PC-9 (cell line): ENCODE results near the gene ASTN2. TPM values are rescaled to one million over a fixed set of nuclear protein-coding genes. Genes with fewer than 3 reads are reported as not detected.
A peak's percentile ranks its signal among the peaks of the same experiment; 100 is the strongest.

ENCODE experiments used
- BruUV-seq: library from RNA; stranded (reverse); fragments of 400-500 nt; replicated peaks from 2 replicates; lab custom pipeline; 2021; lab: Mats Ljungman, UMichigan
- CTCF ChIA-PET: fragments of 300-600 bp; sonication (Branson Sonifier 250); formaldehyde crosslinking; loops from one replicate; lab custom pipeline; 2022; ENCODE audit warnings: antibody characterized with exemption; lab: Charles Lee
- POLR2A ChIA-PET: fragments of 300-600 bp; sonication (Branson Sonifier 250); formaldehyde crosslinking; loops from one replicate; lab custom pipeline; 2022; ENCODE audit warnings: antibody characterized with exemption; ENCODE audit not compliant: unreplicated experiment; lab: Charles Lee
- DNase-seq, 2 experiments: peaks; one replicate each; pipeline versions ENCODE4 v3.0.0 to v3.0.0-alpha.2; 2015 to 2022; ENCODE audit warnings: mixed read lengths in 1 of 2
- H2AFZ ChIP-seq: fragments of 200-600 bp; sonication (generic); 2 replicates; pipeline ENCODE4 v1.8.1; 2017; ENCODE audit warnings: antibody characterized with exemption
- H3F3A ChIP-seq: fragments of 200-600 bp; sonication (generic); 2 replicates; pipeline ENCODE4 v1.8.1; 2017; ENCODE audit warnings: antibody characterized with exemption, mild to moderate bottlenecking, low read depth; ENCODE audit not compliant: insufficient read depth
- H3K27ac ChIP-seq: fragments of 200-600 bp; sonication (generic); 2 replicates; pipeline ENCODE4 v1.6.1; 2016; ENCODE audit warnings: mixed run types
- H3K27me3 ChIP-seq: fragments of 200-600 bp; sonication (generic); 2 replicates; pipeline ENCODE4 v1.6.1; 2016; ENCODE audit warnings: low read depth, mixed run types; ENCODE audit not compliant: insufficient read depth
- H3K36me3 ChIP-seq: fragments of 200-600 bp; sonication (generic); 2 replicates; pipeline ENCODE4 v1.6.1; 2016; ENCODE audit warnings: low read depth, mixed run types
- H3K4me1 ChIP-seq: fragments of 200-600 bp; sonication (generic); replicated peaks from 2 replicates; pipeline ENCODE4 v1.6.1; 2016; ENCODE audit warnings: mixed run types; ENCODE audit not compliant: insufficient read depth
- H3K4me2 ChIP-seq: fragments of 200-600 bp; sonication (generic); 2 replicates; pipeline ENCODE4 v1.6.1; 2017; ENCODE audit warnings: mixed run types
- H3K4me3 ChIP-seq: fragments of 200-600 bp; sonication (generic); 2 replicates; pipeline ENCODE4 v1.6.1; 2016; ENCODE audit warnings: mixed run types
- H3K79me2 ChIP-seq: fragments of 200-600 bp; sonication (generic); 2 replicates; pipeline ENCODE4 v1.6.1; 2017; ENCODE audit warnings: low read depth, mixed run types
- H3K9me2 ChIP-seq: fragments of 200-600 bp; sonication (generic); 2 replicates; pipeline ENCODE4 v1.8.1; 2017; ENCODE audit warnings: mild to moderate bottlenecking; ENCODE audit not compliant: insufficient read depth
- H3K9me3 ChIP-seq: fragments of 200-600 bp; sonication (generic); 2 replicates; pipeline ENCODE4 v1.8.1; 2016; ENCODE audit warnings: low read depth; ENCODE audit not compliant: insufficient read depth
- H4K20me1 ChIP-seq: fragments of 200-600 bp; sonication (generic); 2 replicates; pipeline ENCODE4 v1.8.1; 2017; ENCODE audit not compliant: insufficient read depth
- CTCF ChIP-seq: fragments of 200-600 bp; sonication (generic); conservative IDR thresholded peaks from 2 replicates; pipeline ENCODE4 v1.6.1; 2017; ENCODE audit warnings: mixed run types, antibody characterized with exemption, mild to moderate bottlenecking, moderate library complexity
- EZH2 ChIP-seq: fragments of 200-600 bp; sonication (generic); IDR thresholded peaks from 2 replicates; pipeline ENCODE4 v1.8.0; 2017; ENCODE audit warnings: antibody characterized with exemption, low read depth
- intact Hi-C: fragments of 100-400 bp; cut with micrococcal nuclease; formaldehyde crosslinking; loops from one replicate; pipeline ENCODE4 v1.10.0; 2022; ENCODE audit not compliant: unreplicated experiment
- total RNA-seq: library from RNA; stranded (reverse); gene quantifications from 2 replicates; pipeline ENCODE4 v1.2.3, GENCODE V29; 2021

The ASTN2 gene
- total RNA-seq, 1 experiment from 2014 or later: 6.2 TPM

DNA sequence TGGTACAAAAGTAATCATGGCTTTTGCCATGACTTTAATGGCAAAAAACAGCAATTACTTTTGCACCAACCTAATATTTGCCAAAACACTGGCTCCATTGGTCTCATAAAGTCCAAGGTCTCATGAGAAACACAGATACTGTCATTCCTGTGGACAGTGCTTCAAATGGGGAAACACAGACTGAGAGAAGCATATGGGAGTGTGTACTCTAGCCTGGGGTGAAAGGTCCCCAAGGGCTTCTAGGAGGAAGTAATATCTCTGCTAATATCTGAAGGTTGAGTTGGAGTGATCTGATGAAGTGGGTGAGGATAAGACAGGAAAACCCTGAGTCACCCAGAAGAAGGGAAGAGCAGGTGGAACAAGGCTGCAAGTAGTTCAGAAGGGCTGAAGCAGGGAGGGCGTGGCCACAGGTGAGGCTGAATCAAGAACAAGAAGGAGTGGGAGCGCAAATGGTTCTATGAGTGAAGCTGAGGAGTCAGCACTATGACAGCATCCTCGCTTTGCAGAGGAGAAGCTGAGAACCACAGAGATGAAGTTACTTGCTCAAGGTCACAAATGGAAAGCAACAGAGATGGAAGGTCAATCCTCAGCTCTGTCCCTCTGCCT is 164.1 kb downstream of the ASTN2 start:
- POLR2A ChIA-PET: no interaction called here
- Histone ChIP-seq H3F3A (no peaks in the 10 kb centered on the region), H3K27ac (no peak overlapping the region), H2AFZ (no peak overlapping the region), H3K9me2 (no peaks in the 10 kb centered on the region), H3K4me3 (no peak overlapping the region), H3K4me1 (no peaks in the 10 kb centered on the region), H3K9me3 (no peaks in the 10 kb centered on the region), H3K36me3 (no peaks in the 10 kb centered on the region), H3K79me2 (no peaks in the 10 kb centered on the region), H3K4me2 (no peak overlapping the region), H4K20me1 (no peaks in the 10 kb centered on the region), H3K27me3 (peaks cover 17% of the 10 kb centered on the region; the same call in 1 of the 2 replicates)
- TF ChIP-seq EZH2: no peak
- TF ChIP-seq CTCF: no peak
- no TSS peak for BruUV-seq
- intact Hi-C loops: no loop called here
- no peak for DNase-seq
- CTCF ChIA-PET: no interaction called here

DNA sequence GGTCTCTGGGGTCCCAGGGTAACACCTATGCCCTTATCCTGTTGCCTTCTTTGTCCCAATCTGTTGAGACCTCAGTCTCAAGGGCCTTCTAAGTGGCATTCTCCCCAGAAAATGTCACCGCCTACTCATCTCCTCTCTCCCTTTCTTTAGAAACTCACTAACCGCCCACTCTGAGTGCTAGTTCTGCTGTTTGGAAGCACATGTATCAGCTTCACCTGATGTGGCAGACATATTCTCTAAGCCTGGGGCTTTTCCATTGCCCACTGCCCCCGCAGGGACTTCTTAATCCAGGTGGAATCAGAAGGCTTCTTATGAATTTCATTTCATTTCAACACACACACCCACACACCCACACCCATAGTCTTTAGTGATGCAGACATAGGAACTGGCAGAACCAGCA is 165.1 kb downstream of the ASTN2 start:
- TF ChIP-seq EZH2: no peak
- no peak for TF ChIP-seq CTCF
- peaks cover 8% of the 10 kb centered on the region; the same call in 1 of the 2 replicates for H3K27me3 ChIP-seq
- H2AFZ ChIP-seq: no peak overlapping the region

GRCh38 chr9:117247266-117247665 is 167.6 kb downstream of the ASTN2 start:
- no TSS peak for BruUV-seq
- ChIA-PET CTCF (no interaction called here), POLR2A (no interaction called here)
- no peak overlapping the region for H3K4me3 ChIP-seq
- no peak overlapping the region for H2AFZ ChIP-seq
- H3K27ac ChIP-seq: no peak overlapping the region
- intact Hi-C loops: no loop called here
- H3K4me2 ChIP-seq: no peak overlapping the region
- H3K9me2 ChIP-seq: no peaks in the 10 kb centered on the region
- no peaks in the 10 kb centered on the region for H3K4me1 ChIP-seq
- peak; percentile 53 for TF ChIP-seq CTCF
- no peak for TF ChIP-seq EZH2
- no peaks in the 10 kb centered on the region for H3K36me3 ChIP-seq
- H4K20me1 ChIP-seq: no peaks in the 10 kb centered on the region
- H3K9me3 ChIP-seq: no peaks in the 10 kb centered on the region
- DNase-seq: no peak
- H3F3A ChIP-seq: no peaks in the 10 kb centered on the region
- peaks cover 7% of the 10 kb centered on the region; the same call in 1 of the 2 replicates for H3K27me3 ChIP-seq
- no peaks in the 10 kb centered on the region for H3K79me2 ChIP-seq

More for the DNA sequence above, 165.1 kb downstream of the ASTN2 start:
- Histone ChIP-seq H3F3A (no peaks in the 10 kb centered on the region), H4K20me1 (no peaks in the 10 kb centered on the region), H3K27ac (no peak overlapping the region), H3K4me1 (no peaks in the 10 kb centered on the region), H3K9me2 (no peaks in the 10 kb centered on the region), H3K79me2 (no peaks in the 10 kb centered on the region), H3K4me3 (no peak overlapping the region), H3K4me2 (no peak overlapping the region), H3K9me3 (no peaks in the 10 kb centered on the region), H3K36me3 (no peaks in the 10 kb centered on the region)
- BruUV-seq: no TSS peak
- no peak for DNase-seq
- intact Hi-C loops: no loop called here
- ChIA-PET POLR2A (no interaction called here), CTCF (no interaction called here)
